Prostate gland (tissue), 2 donors: ENCODE measurements around the gene EFCC1.

Experiments
- POLR2A ChIP-seq: fragments of 450-650 bp; IDR thresholded peaks from one replicate; pipeline ENCODE4 v1.6.1; 2016; ENCODE audit warnings: antibody characterized with exemption, mild to moderate bottlenecking
- POLR2AphosphoS5 ChIP-seq: sonication (generic); formaldehyde crosslinking; IDR thresholded peaks from one replicate; pipeline ENCODE4 v1.6.1; 2017; ENCODE audit warnings: antibody characterized with exemption
- TF ChIP-seq, protein P1 (sequence below), 4 experiments: fragments of 200-600 bp in 2 of 4; fragments of 450-650 bp in 2 of 4; sonication (generic) in 2 of 4; IDR thresholded peaks; 1 replicate in 3 of 4; 2 replicates in 1 of 4; pipeline ENCODE4 v1.5.1; 2016 to 2019; ENCODE audit warnings: antibody characterized with exemption in 4 of 4, mild to moderate bottlenecking in 2 of 4, moderate library complexity in 2 of 4

DNA sequence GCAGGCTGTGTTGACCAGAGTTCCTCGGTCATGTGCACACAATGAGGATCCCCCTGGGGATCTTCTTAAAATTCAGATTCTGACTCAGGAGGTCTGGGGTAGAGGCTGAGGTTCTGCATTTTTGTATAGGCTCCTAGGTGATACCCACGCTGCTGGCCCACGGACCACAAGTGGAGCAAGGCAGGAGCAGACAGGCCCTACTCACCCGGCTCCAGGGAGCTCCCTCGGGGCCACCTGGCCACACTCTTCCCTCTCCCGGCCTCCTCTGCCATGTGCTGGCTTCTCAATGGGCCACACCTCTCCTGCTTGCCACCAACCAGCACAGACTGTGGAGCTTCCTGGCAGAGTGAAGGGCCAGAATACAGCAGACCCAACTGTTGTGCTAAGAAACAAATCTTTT, 83.4 kb downstream of the EFCC1 start:
- TF ChIP-seq, protein P1, sequence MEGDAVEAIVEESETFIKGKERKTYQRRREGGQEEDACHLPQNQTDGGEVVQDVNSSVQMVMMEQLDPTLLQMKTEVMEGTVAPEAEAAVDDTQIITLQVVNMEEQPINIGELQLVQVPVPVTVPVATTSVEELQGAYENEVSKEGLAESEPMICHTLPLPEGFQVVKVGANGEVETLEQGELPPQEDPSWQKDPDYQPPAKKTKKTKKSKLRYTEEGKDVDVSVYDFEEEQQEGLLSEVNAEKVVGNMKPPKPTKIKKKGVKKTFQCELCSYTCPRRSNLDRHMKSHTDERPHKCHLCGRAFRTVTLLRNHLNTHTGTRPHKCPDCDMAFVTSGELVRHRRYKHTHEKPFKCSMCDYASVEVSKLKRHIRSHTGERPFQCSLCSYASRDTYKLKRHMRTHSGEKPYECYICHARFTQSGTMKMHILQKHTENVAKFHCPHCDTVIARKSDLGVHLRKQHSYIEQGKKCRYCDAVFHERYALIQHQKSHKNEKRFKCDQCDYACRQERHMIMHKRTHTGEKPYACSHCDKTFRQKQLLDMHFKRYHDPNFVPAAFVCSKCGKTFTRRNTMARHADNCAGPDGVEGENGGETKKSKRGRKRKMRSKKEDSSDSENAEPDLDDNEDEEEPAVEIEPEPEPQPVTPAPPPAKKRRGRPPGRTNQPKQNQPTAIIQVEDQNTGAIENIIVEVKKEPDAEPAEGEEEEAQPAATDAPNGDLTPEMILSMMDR (IDR thresholded peaks at IDR 0.05): no peak
- TF ChIP-seq POLR2A (no peak), POLR2AphosphoS5 (no peak)
